Testis (tissue), 2 donors: Measurements from ENCODE around the gene IL18R1.

ENCODE experiments used
- POLR2A ChIP-seq: fragments of 450-650 bp; IDR thresholded peaks from one replicate; pipeline ENCODE4 v1.6.1; 2017; ENCODE audit warnings: antibody characterized with exemption, mild to moderate bottlenecking, moderate library complexity
- TF ChIP-seq, protein P1 (sequence below), 3 experiments: fragments of 450-650 bp in 2 of 3; fragments of 200-600 bp in 1 of 3; sonication (generic) in 1 of 3; IDR thresholded peaks; one replicate each; pipeline ENCODE4 v1.5.1; 2016 to 2019; ENCODE audit warnings: antibody characterized with exemption in 3 of 3, mild to moderate bottlenecking in 2 of 3, moderate library complexity in 1 of 3

DNA sequence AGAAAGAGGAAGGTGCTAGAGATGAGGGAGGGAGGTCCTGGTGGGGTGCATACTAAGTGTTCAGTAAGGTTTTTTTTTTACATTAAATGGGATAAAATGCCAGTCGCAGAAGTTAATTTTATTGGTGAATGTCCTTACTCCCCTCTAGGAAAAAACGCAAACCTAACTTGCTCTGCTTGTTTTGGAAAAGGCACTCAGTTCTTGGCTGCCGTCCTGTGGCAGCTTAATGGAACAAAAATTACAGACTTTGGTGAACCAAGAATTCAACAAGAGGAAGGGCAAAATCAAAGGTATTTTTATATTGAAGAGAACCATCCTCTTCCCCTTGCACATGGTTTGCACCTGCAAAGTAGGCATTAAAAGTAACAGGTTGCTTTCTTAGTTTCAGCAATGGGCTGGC lies 12.7 kb upstream of the IL18R1 start:
- TF ChIP-seq, protein P1, sequence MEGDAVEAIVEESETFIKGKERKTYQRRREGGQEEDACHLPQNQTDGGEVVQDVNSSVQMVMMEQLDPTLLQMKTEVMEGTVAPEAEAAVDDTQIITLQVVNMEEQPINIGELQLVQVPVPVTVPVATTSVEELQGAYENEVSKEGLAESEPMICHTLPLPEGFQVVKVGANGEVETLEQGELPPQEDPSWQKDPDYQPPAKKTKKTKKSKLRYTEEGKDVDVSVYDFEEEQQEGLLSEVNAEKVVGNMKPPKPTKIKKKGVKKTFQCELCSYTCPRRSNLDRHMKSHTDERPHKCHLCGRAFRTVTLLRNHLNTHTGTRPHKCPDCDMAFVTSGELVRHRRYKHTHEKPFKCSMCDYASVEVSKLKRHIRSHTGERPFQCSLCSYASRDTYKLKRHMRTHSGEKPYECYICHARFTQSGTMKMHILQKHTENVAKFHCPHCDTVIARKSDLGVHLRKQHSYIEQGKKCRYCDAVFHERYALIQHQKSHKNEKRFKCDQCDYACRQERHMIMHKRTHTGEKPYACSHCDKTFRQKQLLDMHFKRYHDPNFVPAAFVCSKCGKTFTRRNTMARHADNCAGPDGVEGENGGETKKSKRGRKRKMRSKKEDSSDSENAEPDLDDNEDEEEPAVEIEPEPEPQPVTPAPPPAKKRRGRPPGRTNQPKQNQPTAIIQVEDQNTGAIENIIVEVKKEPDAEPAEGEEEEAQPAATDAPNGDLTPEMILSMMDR (IDR thresholded peaks at IDR 0.05), result no peak
- TF ChIP-seq POLR2A, result no peak
